Natural killer cell (primary cell): ENCODE results near the gene C4orf33. TPM values are rescaled to one million over a fixed set of nuclear protein-coding genes. Genes with fewer than 3 reads are reported as not detected.

Experiments used
- ATAC-seq, 3 donors: fragments of 150-1000 bp in 2 of 3; fragments of 200-7000 bp in 1 of 3; cut with Tn5 transposase; 1 replicate in 1 of 3; 2 replicates in 2 of 3; pipeline ENCODE4 v1.10.0; 2021; ENCODE audit warnings: mild to moderate bottlenecking in 2 of 3, moderate library complexity in 2 of 3
- DNase-seq, 2 donors: peaks; one replicate each; pipeline versions ENCODE4 v3.0.0 to v3.0.0-alpha.2; 2013 to 2021; ENCODE audit warnings: mixed read lengths in 1 of 2
- H3K27ac ChIP-seq: one replicate; pipeline ENCODE4 v1.5.1; 2013; ENCODE audit warnings: mild to moderate bottlenecking, low read length
- H3K27me3 ChIP-seq: one replicate; pipeline ENCODE4 v1.6.1; 2013; ENCODE audit warnings: low read length; ENCODE audit not compliant: control insufficient read depth, insufficient read depth
- H3K36me3 ChIP-seq: one replicate; pipeline ENCODE4 v1.6.1; 2013; ENCODE audit warnings: low read length; ENCODE audit not compliant: control insufficient read depth, insufficient read depth
- H3K4me1 ChIP-seq: one replicate; pipeline ENCODE4 v1.6.1; 2013; ENCODE audit warnings: low read length; ENCODE audit not compliant: control insufficient read depth, insufficient read depth
- H3K4me3 ChIP-seq: one replicate; pipeline ENCODE4 v1.5.1; 2013; ENCODE audit warnings: low read length
- H3K9me3 ChIP-seq: one replicate; pipeline ENCODE4 v1.6.1; 2013; ENCODE audit warnings: low read length; ENCODE audit not compliant: control insufficient read depth, insufficient read depth
- H3K27ac Mint-ChIP-seq, 2 donors: one replicate each; pipeline ENCODE4 v1.8.0; 2022; ENCODE audit warnings: mild to moderate bottlenecking in 2 of 2, mixed read lengths in 2 of 2, moderate library complexity in 1 of 2
- H3K27me3 Mint-ChIP-seq, 2 donors: one replicate each; pipeline ENCODE4 v1.8.0; 2022; ENCODE audit warnings: low read depth in 2 of 2, mixed read lengths in 2 of 2
- H3K36me3 Mint-ChIP-seq: one replicate; pipeline ENCODE4 v1.8.0; 2022; ENCODE audit warnings: mixed read lengths
- H3K4me1 Mint-ChIP-seq, 2 donors: one replicate each; pipeline ENCODE4 v1.8.0; 2022; ENCODE audit warnings: mixed read lengths in 2 of 2
- H3K4me3 Mint-ChIP-seq: one replicate; pipeline ENCODE4 v1.8.0; 2022; ENCODE audit warnings: mild to moderate bottlenecking, moderate library complexity, mixed read lengths
- H3K9me3 Mint-ChIP-seq, 2 donors: one replicate each; pipeline ENCODE4 v1.8.0; 2022; ENCODE audit warnings: mixed read lengths in 2 of 2
- WGBS: methylation state at CpG from one replicate; pipeline ENCODE4 v1.1.7; 2013; ENCODE audit warnings: missing lambda C conversion rate; ENCODE audit not compliant: insufficient coverage; 5-methylcytosine and 5-hydroxymethylcytosine counted together
- intact Hi-C: fragments of 100-400 bp; cut with micrococcal nuclease; formaldehyde crosslinking; loops from one replicate; pipeline ENCODE4 v1.14.2; 2022
- total RNA-seq, 4 donors: library from RNA; stranded (reverse); fragments of 120-200 nt in 1 of 4; gene quantifications; one replicate each; pipeline versions ENCODE4 v1.2.3 to v1.2.4, GENCODE V29; 2013 to 2022
- TF ChIP-seq, protein P1 (sequence below): fragments of 200-600 bp; IDR thresholded peaks from one replicate; pipeline ENCODE4 v1.8.0; 2022; ENCODE audit warnings: antibody characterized with exemption

C4orf33 gene
- total RNA-seq, 3 donors from 2014 or later (not counting 1 experiment from before 2014, with no cell fraction given): 23.2 to 27.2 (median 26.2) TPM

DNA sequence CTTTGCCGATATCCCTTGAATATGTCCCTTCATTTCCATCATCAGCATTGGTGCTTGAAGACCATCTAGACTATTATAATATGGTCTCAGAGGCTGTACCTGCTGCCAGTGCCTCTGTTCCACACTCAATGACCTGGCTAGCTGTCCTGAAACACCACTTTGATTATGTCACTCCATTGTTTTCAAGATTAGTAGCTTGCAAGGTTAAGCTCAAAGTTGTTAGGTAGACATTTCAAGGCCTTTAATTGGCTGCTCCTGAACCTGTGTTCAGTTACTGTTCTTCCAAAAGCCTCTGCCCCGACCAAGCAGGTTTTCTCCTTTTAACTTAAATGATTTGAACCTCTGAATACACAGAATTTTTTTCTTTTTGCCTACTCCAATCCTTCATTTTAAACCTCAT is 52.9 kb downstream of the C4orf33 start:
- TF ChIP-seq, protein P1, sequence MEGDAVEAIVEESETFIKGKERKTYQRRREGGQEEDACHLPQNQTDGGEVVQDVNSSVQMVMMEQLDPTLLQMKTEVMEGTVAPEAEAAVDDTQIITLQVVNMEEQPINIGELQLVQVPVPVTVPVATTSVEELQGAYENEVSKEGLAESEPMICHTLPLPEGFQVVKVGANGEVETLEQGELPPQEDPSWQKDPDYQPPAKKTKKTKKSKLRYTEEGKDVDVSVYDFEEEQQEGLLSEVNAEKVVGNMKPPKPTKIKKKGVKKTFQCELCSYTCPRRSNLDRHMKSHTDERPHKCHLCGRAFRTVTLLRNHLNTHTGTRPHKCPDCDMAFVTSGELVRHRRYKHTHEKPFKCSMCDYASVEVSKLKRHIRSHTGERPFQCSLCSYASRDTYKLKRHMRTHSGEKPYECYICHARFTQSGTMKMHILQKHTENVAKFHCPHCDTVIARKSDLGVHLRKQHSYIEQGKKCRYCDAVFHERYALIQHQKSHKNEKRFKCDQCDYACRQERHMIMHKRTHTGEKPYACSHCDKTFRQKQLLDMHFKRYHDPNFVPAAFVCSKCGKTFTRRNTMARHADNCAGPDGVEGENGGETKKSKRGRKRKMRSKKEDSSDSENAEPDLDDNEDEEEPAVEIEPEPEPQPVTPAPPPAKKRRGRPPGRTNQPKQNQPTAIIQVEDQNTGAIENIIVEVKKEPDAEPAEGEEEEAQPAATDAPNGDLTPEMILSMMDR: no peak

GRCh38 chr4:129149906-129150305 is 54.0 kb downstream of the C4orf33 start:
- Mint-ChIP-seq H3K4me3 (no peak overlapping the region), H3K27me3 (peaks cover 19 to 32% of the 10 kb centered on the region in 2 donors), H3K9me3 (no peaks in the 10 kb centered on the region), H3K36me3 (no peaks in the 10 kb centered on the region), H3K4me1 (no peaks in the 10 kb centered on the region), H3K27ac (no peak overlapping the region)
- TF ChIP-seq, protein P1: no peak
- ATAC-seq (no peak), DNase-seq (no peak)
- intact Hi-C loops: no loop called here
- Histone ChIP-seq H3K27me3 (peaks cover 2% of the 10 kb centered on the region), H3K4me3 (no peak overlapping the region), H3K4me1 (no peaks in the 10 kb centered on the region), H3K9me3 (no peaks in the 10 kb centered on the region), H3K36me3 (no peaks in the 10 kb centered on the region), H3K27ac (no peak overlapping the region)
- 50% methylated on average over 1 of the region's 1 CpG for WGBS

More for the DNA sequence above, 52.9 kb downstream of the C4orf33 start:
- no peak overlapping the region for H3K27ac ChIP-seq
- Mint-ChIP-seq H3K36me3 (no peaks in the 10 kb centered on the region), H3K27ac (no peak overlapping the region), H3K9me3 (no peaks in the 10 kb centered on the region), H3K4me3 (no peak overlapping the region), H3K4me1 (no peaks in the 10 kb centered on the region), H3K27me3 (peaks cover 13 to 34% of the 10 kb centered on the region in 2 donors)
- no peak for DNase-seq
- no peaks in the 10 kb centered on the region for H3K4me1 ChIP-seq
- H3K9me3 ChIP-seq: no peaks in the 10 kb centered on the region
- H3K4me3 ChIP-seq: no peak overlapping the region
- intact Hi-C loops: no loop called here
- WGBS: 87% methylated on average over 2 of the region's 2 CpGs
- peaks cover 2% of the 10 kb centered on the region for H3K27me3 ChIP-seq
- no peak for ATAC-seq
- H3K36me3 ChIP-seq: no peaks in the 10 kb centered on the region

- 76% methylated on average over 1 of the region's 2 CpGs for WGBS
- H3K9me3 Mint-ChIP-seq: no peaks in the 10 kb centered on the region
- no peak overlapping the region for H3K4me3 ChIP-seq
Measured at GRCh38 chr4:129152350-129152749, 56.4 kb downstream of the C4orf33 start.

More at GRCh38 chr4:129152350-129152749, 56.4 kb downstream of the C4orf33 start:
- TF ChIP-seq, protein P1: no peak
- Mint-ChIP-seq H3K36me3 (no peaks in the 10 kb centered on the region), H3K27me3 (peaks cover 13 to 32% of the 10 kb centered on the region in 2 donors), H3K27ac (no peak overlapping the region), H3K4me3 (no peak overlapping the region), H3K4me1 (no peaks in the 10 kb centered on the region)
- intact Hi-C loops: no loop called here
- DNase-seq (no peak), ATAC-seq (no peak)
- H3K36me3 ChIP-seq: no peaks in the 10 kb centered on the region
- H3K9me3 ChIP-seq: no peaks in the 10 kb centered on the region
- H3K4me1 ChIP-seq: no peaks in the 10 kb centered on the region
- peaks cover 3% of the 10 kb centered on the region for H3K27me3 ChIP-seq
- no peak overlapping the region for H3K27ac ChIP-seq
